GM10847 (cell line): ENCODE results near the gene ACTL6A.

Experiments used
- POLR2A ChIP-seq: IDR thresholded peaks from 2 replicates; pipeline ENCODE4 v1.6.1; 2011; ENCODE audit not compliant: insufficient read length; ENCODE audit errors: extremely low read depth

Gene ACTL6A

DNA sequence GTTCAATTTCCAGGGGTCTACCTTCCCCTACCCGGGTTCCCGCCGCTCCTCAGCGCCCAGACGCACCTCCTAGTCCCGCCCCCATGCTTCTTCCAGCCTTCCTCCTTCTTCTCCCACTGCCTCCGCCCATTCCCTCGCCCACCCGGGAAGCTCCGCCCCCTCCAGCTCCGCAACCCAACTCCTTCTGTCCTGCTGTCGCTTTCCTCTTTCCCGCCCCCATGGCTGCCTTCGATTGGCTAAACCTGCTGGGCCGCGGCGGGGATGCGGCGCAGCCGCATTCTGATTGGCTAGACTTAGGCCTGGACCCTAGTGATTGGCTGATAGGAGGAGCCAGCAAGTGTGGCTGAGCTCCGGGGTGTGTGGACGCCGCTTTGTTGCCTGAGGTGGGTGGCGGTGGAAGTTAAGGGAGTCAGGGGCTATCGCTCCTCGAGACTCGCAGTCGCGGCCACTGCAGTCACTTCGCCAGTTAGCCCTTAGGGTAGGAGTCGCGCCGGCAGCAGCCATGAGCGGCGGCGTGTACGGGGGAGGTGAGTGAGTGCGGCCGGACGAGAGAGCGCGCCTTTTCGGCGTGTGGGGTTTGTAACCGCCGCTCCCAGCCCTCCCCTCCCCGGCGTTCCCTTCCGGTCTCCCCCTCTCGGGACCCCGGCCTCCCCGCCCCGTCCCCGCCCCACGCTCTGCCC is at the start of gene ACTL6A:
TSS of gene ACTL6A (plus strand) at position 336 of the 680 bp plus-strand sequence. CDS start at position 503, 167 bp downstream.
- TF ChIP-seq POLR2A, result peak; percentile 69

DNA sequence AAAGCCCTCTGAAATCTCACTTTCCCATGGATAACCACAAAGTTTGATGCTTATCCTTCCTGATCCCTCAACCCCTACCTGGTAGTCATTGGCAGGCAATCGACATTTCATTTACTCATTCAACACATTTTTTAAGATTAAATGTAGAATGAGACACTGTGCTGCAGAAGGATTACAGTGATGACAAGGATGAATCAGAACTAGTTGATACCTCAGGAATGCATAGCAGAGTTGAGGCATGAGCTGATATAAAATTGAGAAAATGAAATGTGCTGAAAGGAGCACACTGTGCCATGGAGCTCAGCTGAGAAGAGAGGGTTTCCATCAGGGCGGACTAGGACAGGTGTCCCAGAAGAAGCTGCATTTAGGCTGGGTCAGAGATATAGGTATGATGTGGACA is 48.9 kb upstream of the ACTL6A start:
- TF ChIP-seq POLR2A, result no peak

DNA sequence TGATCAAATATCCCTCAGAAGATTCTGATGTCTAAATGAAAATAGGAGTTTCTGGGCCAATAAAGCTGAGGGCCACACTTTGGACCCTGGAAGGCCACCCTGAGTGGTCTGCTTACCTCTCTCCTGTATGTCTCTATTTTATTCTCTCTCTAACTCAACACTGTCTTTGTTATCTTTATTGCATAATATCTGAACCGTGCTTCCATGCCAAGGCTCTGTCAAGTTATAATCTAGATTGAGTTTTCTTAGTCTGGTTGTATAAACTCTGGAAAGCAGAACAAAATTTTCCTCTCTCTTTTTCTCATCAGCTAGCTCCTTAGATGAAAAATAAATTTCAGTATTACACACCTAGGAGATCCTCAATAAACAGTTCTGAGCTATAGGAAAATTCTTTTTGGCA is 36.2 kb upstream of the ACTL6A start:
- TF ChIP-seq POLR2A, result no peak

DNA sequence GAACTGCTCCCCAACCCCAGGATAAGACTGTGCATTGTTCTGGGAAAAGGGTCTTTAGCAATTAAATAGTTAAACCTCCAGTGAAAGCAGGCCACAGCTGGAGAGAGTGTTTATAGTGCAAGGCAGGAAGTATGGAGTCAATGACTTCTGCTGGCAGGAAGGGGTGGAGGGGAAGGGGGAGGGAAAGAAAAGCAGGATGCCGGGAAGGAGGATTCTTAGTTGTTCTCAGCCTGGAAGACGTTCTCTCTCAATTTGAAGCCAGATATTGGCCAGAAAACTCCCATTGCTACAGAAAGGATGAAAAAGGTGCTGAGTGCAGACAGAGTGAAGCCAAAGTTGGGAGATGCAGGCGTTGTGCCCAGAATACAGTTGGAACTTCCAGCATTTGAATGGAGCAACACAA is 35.7 kb upstream of the ACTL6A start:
- no peak for TF ChIP-seq POLR2A

DNA sequence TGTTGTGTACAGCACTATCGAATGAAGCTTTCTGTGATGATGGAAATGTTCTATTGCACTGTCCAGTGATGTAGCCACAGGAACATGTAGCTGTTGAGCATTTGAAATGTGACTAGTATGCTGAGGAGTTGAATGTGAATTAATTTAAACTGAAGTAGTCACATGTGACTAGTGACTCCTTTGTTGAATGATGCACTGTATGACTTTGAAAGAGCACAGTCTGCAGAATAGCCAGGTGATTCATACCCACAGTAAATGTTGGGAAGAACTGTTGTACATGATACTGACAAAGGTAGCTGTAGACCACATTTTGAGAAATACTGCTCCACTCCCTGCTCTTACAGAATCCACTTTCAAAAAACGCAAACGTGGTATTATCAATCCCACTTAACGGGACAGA is 34.0 kb upstream of the ACTL6A start:
- TF ChIP-seq POLR2A, result no peak

DNA sequence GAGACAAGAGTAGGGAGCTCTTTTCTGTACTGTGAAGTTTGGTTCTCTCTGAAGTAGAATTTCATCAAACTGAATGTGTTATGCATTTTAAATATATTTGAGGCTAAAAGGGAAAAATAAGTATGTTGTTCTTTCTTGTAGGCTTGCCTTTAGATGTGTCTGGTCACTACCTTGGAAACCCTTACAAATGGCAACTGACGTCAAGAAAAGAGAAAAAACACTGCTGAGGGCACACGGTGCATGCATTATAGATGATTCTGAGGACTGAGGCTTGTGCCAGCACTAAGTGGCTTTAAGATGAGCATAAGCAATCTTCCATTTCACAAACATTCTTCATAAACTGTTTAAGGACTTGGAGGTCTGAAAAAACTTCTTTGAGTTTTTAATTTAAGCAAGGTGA is 31.1 kb upstream of the ACTL6A start:
- no peak for TF ChIP-seq POLR2A

DNA sequence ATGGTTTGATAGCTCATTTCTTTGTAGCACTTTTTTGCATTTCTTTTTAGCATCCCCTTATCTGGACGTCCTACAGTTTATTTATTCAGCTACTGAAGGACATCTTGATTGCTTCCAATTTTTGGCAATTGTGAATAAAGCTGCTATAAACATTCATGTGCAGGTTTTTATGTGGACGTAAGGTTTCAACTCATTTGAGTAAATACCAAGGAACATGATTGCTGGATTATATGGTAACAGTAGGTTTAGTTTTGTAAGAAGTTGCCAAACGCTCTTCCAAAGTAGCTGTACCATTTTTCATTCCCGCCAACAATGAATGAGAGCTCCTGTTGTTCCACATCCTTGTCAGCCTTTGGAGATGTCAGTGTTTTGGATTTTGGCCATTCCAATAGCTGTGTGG is 29.5 kb upstream of the ACTL6A start:
- no peak for TF ChIP-seq POLR2A

DNA sequence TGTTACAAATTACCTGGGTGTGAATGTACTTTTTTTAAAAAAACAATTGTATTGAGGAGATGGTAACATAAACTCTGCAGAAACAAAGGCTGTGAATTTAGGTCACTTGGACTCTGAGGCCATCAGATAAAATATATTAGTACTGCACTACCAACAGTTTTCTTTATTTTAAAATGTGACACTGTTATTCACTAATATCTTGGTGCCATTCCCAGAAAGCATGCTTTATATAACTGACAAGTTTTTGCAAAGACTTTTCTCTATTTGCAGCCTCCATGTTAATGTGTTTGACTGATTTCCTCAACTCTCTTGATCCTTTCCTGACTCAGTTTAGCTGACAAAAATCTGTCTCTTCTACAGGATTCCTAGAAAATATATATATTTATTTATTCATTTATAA is 26.5 kb upstream of the ACTL6A start:
- no peak for TF ChIP-seq POLR2A

DNA sequence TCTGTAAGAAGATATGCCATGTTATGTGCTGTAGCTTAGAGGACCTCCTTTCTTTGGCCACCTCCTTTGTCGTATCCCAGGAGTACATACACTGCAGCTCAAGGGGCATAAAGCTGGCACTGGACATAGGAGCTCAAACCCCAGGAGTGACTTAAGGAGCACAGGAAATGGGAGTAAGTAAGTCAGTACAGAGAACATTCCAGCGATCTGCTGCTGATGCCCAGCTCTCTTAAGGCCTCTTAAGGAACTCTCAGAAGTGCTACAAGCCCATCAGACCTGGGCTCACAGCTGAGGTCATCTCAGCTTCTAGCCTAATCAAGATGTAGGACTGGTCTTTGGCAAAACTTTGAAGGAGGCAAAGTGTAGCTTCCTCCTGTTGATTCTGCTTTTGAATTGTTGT is 21.6 kb upstream of the ACTL6A start:
- TF ChIP-seq POLR2A, result no peak

DNA sequence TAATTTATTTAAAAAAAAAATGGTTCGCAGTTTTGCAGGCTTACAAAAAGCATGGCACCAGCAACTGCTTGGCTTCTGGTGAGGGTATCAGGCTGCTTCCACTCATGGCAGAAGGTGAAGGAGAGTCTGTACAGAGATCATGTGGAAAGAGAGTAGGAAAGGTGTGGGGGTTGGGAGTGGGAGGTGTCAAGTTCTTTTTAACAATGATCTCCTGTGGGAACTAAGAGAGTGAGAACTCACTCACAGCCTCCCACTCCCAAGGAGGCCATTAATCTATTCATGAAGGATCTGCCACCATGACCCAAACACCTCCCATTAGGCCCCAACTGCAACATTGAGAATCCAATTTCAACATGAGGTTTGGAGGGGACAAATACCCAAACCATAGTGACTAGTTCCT is 21.1 kb upstream of the ACTL6A start:
- no peak for TF ChIP-seq POLR2A

DNA sequence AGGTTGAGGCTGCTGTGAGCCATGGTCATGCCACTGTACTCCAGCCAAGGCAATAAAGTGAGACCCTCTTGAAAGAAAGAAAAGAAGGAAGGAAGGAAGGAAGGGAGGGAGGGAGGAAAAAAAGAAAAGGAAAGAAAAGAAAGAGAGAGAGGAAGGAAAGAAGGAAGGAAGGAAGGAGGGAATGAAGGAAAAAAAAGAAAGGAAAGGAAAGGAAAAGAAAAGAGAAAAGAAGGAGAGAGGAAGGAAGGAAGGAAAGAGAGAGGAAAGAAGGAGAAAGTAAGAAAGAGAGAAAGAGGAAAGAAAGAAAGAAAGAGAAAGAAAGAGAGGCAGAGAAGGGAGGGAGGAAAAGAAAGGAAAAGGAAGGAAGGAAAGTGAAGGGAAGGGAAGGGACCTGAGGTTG is 20.4 kb upstream of the ACTL6A start:
- TF ChIP-seq POLR2A, result no peak

DNA sequence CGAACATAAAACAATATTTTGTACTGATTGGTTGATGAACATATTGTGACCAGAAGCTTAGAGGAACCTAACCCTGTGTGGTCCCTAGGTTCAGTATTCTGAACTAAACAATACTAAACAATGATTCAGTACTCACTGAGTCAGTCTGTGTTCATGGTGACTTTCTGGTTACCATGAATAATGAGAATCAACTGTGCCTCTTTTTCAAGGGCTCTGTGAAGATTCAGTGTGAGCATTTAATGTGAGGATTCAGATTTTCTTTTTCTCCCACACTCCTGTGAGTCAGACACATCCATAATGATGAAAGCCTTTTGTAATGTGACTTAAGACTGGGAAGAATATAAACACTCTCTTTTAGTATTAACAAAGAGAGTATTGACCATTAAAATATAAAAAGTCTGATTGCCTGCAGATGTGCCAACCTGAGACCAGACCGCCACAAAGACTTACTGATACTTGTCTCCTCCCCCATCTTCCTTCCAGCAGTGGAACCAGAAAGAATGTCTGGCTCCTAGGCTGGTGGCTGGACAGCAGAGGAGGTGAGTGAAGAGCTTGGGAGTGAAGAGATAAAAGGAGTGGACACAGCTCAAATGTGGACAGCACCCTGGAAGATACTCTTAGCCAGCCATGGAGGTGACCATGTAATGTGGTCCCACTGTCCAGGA is 17.6 kb upstream of the ACTL6A start:
- TF ChIP-seq POLR2A, result no peak

DNA sequence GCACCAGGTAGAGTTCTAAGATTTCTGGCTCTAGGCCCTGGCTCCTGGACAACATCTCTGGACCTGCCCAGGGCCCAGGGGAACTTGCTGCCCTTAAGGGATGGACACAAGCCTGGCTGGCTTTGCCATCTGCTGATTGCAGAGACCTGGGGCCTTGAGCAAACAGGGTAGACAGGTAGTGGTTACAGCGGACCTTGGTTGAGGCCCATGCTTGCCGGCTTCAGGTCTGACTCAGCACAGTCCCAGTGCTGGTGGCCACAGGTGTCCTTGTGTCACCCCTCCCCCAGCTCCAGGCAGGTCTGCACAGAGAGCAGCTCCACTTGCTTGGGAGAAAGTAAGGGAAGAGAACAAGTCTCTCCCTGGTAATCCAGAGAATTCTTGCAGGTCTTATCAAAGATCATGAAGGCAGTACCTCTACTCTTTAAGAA is 15.9 kb upstream of the ACTL6A start:
- no peak for TF ChIP-seq POLR2A

DNA sequence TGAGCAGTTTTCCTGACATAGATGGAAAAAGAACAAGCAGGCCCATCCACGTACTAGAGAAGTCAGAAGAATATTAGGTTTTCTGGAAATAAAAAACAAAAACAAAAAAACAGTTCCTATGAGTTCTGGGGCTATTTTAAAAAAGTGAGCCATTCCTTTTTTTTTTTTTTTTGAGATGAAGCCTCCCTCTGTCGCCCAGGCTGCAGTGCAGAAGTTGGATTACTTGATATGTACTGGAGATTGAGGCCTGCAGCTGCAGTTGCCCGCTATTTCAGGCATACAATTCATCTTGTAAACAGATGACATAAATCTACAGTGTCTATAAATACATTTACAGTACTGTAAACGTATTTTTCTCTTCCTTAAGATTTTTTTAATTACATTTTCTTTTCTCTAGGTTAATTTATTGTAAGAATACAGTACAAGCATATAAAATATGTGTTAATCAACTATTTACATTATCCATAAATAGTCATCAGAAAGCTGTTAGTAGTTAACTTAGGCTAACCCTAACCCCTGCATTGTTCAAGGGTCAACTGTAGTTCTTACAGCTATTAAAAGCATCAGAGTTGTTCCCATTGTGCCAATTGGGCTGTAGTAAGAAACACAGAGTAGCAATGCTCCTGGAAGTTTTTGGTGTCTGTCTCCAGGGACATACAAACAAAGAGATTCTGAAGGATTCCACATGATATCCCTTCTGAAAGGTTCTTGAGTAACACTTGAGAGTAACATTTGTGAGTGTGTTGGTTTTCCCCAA is 11.2 kb upstream of the ACTL6A start:
- TF ChIP-seq POLR2A, result no peak

DNA sequence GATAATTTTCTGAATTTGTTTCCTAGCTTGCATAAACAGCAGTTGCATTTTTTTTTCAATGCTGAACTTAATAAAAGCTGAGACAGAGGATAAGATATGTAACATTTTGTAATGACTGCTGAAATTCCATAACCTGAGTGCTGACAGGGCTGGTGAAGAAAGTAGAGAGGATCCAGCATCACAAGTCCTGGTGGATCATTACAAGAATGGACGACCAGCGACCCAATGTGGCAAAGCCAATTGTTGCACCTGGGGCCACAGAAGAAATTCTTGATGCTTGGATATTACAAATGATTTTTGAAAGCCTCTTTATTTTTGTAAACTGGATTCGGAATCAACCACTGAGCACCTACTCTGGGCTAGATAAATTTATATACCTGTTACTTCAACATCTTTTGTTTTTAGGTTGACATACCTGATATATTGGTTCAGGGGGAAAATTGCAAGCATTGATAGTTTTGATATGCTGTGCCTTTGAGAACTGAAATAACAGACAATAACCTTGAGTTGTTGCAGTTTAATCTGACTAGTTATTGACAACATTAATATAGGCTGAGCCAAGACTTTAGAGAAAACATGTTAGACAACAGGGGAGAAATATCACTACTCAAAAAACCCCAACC is 3.9 kb upstream of the ACTL6A start:
- no peak for TF ChIP-seq POLR2A

DNA sequence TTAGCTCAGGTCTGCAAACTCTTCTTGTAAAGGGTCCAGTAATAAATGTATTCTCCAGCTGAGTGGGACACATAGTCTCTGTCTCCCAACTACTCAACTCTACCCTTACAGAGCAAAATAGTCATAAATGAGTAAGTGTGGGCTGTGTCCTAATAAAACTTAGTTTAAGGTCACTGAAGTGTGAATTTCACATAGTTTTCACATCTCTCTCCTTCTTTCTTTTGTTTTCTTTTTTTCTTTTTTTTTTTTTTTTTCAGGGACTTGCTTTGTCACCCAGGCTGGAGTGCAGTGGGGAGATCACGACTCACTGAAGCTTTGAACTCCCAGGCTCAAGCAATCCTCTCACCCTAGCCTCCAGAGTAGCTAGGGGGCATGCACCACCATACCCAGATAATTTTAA is 1.9 kb upstream of the ACTL6A start:
- TF ChIP-seq POLR2A, result no peak
